ENCODE results near the gene MYL5. TPM values are rescaled to one million over a fixed set of nuclear protein-coding genes. Genes with fewer than 3 reads are reported as not detected.

Gene MYL5
- total RNA-seq, 1 donor from 2014 or later, result 29.8 TPM

Other genes with a start within 250 kb of the MYL5 start
- gene ZNF721, start 175.4 kb upstream of the MYL5 start, total RNA-seq, result 27.9 and 31.8 TPM in 2 replicates
- gene PIGG, start 175.3 kb upstream of the MYL5 start, total RNA-seq, result 46.0 and 47.8 TPM in 2 replicates
- not detected in 2 replicates for gene TMEM271, start 98.2 kb upstream of the MYL5 start, total RNA-seq
- 10.7 and 13.3 TPM in 2 replicates for gene PDE6B, start 49.0 kb upstream of the MYL5 start, total RNA-seq
- gene ATP5ME, start 266 bp upstream of the MYL5 start, total RNA-seq, result 208 and 235 TPM in 2 replicates
- gene SLC49A3, start 14.6 kb downstream of the MYL5 start, total RNA-seq, result 0.50 and 0.74 TPM in 2 replicates
- gene PCGF3, start 31.3 kb downstream of the MYL5 start, total RNA-seq, result 35.0 and 39.2 TPM in 2 replicates
- 0.64 and 0.74 TPM in 2 replicates for gene CPLX1, start 151.6 kb downstream of the MYL5 start, total RNA-seq